Suprapubic skin (tissue), 4 donors: ENCODE data around the gene RNF40. TPM values are rescaled to one million over a fixed set of nuclear protein-coding genes. Genes with fewer than 3 reads are reported as not detected.

ENCODE experiments used
- DNase-seq, 2 donors: peaks; one replicate each; pipeline ENCODE4 v3.0.0-alpha.2; 2019; ENCODE audit warnings: low spot score in 2 of 2
- H3K27ac ChIP-seq: fragments of 200-600 bp; sonication (generic); one replicate; pipeline ENCODE4 v1.5.1; 2019
- H3K27me3 ChIP-seq: fragments of 200-600 bp; sonication (generic); one replicate; pipeline ENCODE4 v1.5.1; 2019
- H3K36me3 ChIP-seq: fragments of 200-600 bp; sonication (generic); one replicate; pipeline ENCODE4 v1.5.1; 2019
- H3K4me1 ChIP-seq: fragments of 200-600 bp; sonication (generic); one replicate; pipeline ENCODE4 v1.5.1; 2019
- H3K4me3 ChIP-seq: fragments of 200-600 bp; sonication (generic); one replicate; pipeline ENCODE4 v1.5.1; 2019; ENCODE audit warnings: mild to moderate bottlenecking
- H3K9me3 ChIP-seq: fragments of 200-600 bp; sonication (generic); one replicate; pipeline ENCODE4 v1.5.1; 2019
- EP300 ChIP-seq: sonication (generic); formaldehyde crosslinking; IDR thresholded peaks from one replicate; pipeline ENCODE4 v1.6.1; 2017; ENCODE audit warnings: antibody characterized with exemption
- POLR2A ChIP-seq, 2 donors: fragments of 450-650 bp; IDR thresholded peaks; one replicate each; pipeline ENCODE4 v1.6.1; 2017; ENCODE audit warnings: antibody characterized with exemption in 2 of 2, mild to moderate bottlenecking in 2 of 2, moderate library complexity in 2 of 2
- POLR2AphosphoS5 ChIP-seq, 3 donors: sonication (generic); formaldehyde crosslinking; IDR thresholded peaks; one replicate each; pipeline ENCODE4 v1.6.1; 2017; ENCODE audit warnings: antibody characterized with exemption in 3 of 3
- WGBS: methylation state at CpG from one replicate; pipeline ENCODE4 v1.1.5; 2018; 5-methylcytosine and 5-hydroxymethylcytosine counted together
- total RNA-seq, 4 donors: library from RNA; depleted of rRNA; stranded (reverse); fragments of >200 nt; gene quantifications; one replicate each; pipeline ENCODE4 v1.1.0, GENCODE V29; 2016
- TF ChIP-seq, protein P1 (sequence below), 2 donors: fragments of 200-600 bp in 1 of 2; fragments of 450-650 bp in 1 of 2; sonication (generic) in 1 of 2; IDR thresholded peaks; one replicate each; pipeline ENCODE4 v1.5.1; 2016 to 2019; ENCODE audit warnings: antibody characterized with exemption in 2 of 2, mild to moderate bottlenecking in 1 of 2, moderate library complexity in 1 of 2

Gene RNF40
- total RNA-seq, 4 donors from 2014 or later: 65.6 to 89.7 (median 76.5) TPM

DNA sequence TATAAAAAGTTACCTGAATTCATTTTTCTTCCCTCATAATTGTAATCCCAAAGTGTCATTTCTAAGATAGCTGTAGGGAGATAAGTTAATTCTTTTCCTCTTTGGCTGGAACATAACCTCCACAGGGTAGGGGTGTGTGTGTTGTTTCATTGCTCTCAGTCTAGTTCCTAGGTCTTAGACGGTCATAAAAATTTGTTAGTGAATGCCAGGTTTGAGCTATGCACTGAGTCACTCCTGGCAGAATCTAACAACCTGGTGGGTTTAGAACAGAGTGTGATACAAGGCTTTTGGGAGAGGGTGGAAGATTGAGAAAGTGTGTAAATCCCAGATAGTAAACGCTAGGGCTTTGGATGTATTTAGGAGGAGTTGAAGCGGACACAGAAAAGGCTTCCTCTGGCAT lies 14.8 kb upstream of the RNF40 start:
- TF ChIP-seq EP300: no peak
- TF ChIP-seq POLR2A (IDR thresholded peaks at IDR 0.05): no peak
- no peak for TF ChIP-seq POLR2AphosphoS5 (IDR thresholded peaks at IDR 0.05)
- TF ChIP-seq, protein P1, sequence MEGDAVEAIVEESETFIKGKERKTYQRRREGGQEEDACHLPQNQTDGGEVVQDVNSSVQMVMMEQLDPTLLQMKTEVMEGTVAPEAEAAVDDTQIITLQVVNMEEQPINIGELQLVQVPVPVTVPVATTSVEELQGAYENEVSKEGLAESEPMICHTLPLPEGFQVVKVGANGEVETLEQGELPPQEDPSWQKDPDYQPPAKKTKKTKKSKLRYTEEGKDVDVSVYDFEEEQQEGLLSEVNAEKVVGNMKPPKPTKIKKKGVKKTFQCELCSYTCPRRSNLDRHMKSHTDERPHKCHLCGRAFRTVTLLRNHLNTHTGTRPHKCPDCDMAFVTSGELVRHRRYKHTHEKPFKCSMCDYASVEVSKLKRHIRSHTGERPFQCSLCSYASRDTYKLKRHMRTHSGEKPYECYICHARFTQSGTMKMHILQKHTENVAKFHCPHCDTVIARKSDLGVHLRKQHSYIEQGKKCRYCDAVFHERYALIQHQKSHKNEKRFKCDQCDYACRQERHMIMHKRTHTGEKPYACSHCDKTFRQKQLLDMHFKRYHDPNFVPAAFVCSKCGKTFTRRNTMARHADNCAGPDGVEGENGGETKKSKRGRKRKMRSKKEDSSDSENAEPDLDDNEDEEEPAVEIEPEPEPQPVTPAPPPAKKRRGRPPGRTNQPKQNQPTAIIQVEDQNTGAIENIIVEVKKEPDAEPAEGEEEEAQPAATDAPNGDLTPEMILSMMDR (IDR thresholded peaks at IDR 0.05): no peak
- DNase-seq: no peak
- peak overlapping the region; percentile 98 for H3K4me3 ChIP-seq
- 42% methylated on average over 3 of the region's 3 CpGs for WGBS
- H3K9me3 ChIP-seq: no peaks in the 10 kb centered on the region
- peaks cover 32% of the 10 kb centered on the region for H3K36me3 ChIP-seq
- peak overlapping the region; percentile 90 for H3K27ac ChIP-seq
- peaks cover 23% of the 10 kb centered on the region for H3K4me1 ChIP-seq
- H3K27me3 ChIP-seq: no peaks in the 10 kb centered on the region

DNA sequence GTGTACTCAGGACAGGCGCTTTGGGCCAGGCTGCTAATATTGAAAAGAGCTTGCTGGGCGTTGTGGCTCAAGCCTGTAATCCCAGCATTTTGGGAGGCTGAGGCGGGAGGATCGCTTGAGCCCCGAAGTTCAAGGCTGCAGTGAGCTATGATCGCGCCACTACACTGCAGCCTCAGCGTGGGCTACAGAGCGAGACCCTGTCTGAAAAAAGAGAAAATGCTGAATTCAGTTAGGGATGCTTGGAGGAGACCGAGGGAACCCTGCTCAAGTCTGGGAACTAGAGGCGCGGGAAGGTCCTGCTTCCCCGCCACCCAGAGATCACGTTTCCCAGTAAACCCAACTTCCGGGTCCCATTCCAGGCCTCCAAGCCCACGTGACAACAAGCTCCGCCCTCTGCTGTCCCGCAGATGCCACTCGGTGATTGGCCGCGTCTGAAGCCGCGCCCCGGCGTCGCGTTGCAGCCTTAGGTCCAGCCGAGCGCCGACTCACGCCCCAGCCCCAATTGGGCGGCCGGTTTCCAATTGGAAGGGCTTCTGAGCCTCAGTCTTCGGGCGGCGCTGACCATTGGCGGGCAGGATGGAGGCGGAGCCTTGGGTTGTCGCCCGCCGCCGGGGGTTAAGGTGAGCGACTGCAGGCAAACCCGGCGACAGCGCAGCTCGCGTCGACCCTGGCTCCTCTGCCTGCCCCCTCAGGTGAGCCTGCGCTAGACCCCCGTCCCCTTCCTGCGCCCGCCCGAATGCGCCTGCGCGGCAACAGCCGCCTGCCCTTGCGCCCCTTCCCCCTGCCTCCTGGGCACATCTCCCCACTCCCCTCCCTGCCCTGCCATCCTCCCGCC lies 14.1 kb upstream of the RNF40 start, which contains the start of gene PHKG2:
Gene PHKG2 (plus strand): TSS at position 627 of the 835 bp plus-strand sequence. CDS start 396 bp downstream, outside the sequence.
- no peaks in the 10 kb centered on the region for H3K9me3 ChIP-seq
- H3K4me3 ChIP-seq: peak within 1 kb of the TSS; percentile 98
- WGBS: 10% methylated on average over 16 of the region's 60 CpGs
- TF ChIP-seq EP300 (no peak), POLR2A (IDR thresholded peaks at IDR 0.05) (peak in 1 of 2 donors; percentile 51), POLR2AphosphoS5 (IDR thresholded peaks at IDR 0.05) (peak in 2 of 3 donors; percentile 2 to 93)
- TF ChIP-seq, protein P1 (IDR thresholded peaks at IDR 0.05): no peak
- peaks cover 19% of the 10 kb centered on the region for H3K4me1 ChIP-seq
- peak; percentile 100 for DNase-seq
- H3K36me3 ChIP-seq: peaks cover 39% of the 10 kb centered on the region
- H3K27ac ChIP-seq: peak within 1 kb of the TSS; percentile 90
- no peaks in the 10 kb centered on the region for H3K27me3 ChIP-seq

DNA sequence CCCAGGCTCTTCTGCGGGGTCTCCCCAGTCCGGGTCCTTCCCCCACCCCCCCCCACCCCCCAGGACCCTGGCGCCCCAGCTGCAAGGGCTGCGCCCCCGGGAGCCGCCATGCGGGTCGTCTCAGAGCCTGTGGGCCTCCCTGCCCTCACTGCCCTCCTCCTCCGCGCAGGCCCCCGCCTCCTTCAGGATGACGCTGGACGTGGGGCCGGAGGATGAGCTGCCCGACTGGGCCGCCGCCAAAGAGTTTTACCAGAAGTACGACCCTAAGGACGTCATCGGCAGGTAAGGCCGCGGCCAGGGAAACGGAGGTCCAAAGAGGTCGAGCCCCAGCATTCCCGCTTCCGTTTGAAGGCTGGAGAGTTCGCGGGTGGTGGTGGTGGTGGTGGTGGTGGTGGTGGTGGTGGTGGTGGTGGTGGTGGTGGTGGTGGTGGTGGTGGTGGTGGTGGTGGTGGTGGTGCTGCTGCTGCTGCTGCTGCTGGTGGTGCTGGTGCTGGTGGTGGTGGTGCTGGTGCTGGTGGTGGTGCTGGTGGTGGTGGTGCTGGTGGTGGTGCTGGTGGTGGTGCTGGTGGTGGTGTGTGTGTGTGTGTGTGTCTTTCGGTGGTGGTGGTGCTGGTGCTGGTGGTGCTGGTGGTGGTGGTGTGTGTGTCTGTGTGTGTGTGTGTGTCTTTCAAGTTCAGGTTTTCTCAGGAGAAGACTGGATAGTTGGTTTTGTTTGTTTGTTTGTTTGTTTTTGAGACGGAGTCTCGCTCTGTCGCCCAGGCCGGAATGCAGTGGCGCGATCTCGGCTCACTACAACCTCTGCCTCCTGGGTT lies 13.3 kb upstream of the RNF40 start:
- peaks cover 43% of the 10 kb centered on the region for H3K36me3 ChIP-seq
- H3K9me3 ChIP-seq: no peaks in the 10 kb centered on the region
- peak overlapping the region; percentile 98 for H3K4me3 ChIP-seq
- H3K27ac ChIP-seq: peak overlapping the region; percentile 84
- no peak for TF ChIP-seq EP300
- TF ChIP-seq, protein P1 (IDR thresholded peaks at IDR 0.05): no peak
- TF ChIP-seq POLR2AphosphoS5 (IDR thresholded peaks at IDR 0.05): no peak
- TF ChIP-seq POLR2A (IDR thresholded peaks at IDR 0.05): no peak
- 57% methylated on average over 11 of the region's 36 CpGs for WGBS
- no peaks in the 10 kb centered on the region for H3K27me3 ChIP-seq
- DNase-seq: peak in 1 of 2 donors; percentile 79
- peaks cover 19% of the 10 kb centered on the region for H3K4me1 ChIP-seq

DNA sequence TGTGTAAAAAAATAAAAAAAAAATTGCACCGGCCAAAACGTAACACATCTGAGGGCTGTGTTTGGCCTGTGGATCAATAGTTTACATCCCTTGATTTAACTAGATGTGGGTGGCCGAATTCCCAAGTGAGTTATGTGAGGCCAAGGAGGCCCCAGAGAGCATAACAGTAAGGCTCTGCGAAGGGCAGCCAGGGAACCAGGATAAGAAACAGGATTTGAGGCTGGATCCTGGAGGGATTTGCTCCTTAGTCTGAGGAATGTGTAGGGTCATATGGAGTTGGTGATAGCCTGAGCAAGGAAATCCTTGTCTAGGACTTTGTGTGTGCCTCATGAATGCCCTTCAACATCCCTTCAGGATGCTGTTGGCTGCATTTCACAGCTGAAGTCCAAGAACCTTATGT lies 11.9 kb upstream of the RNF40 start:
- no peak overlapping the region for H3K4me3 ChIP-seq
- peaks cover 19% of the 10 kb centered on the region for H3K4me1 ChIP-seq
- H3K27me3 ChIP-seq: no peaks in the 10 kb centered on the region
- WGBS: 90% methylated on average over 4 of the region's 4 CpGs
- H3K36me3 ChIP-seq: peaks cover 47% of the 10 kb centered on the region
- H3K27ac ChIP-seq: no peak overlapping the region
- no peak for DNase-seq
- TF ChIP-seq POLR2AphosphoS5 (IDR thresholded peaks at IDR 0.05): no peak
- no peak for TF ChIP-seq POLR2A (IDR thresholded peaks at IDR 0.05)
- TF ChIP-seq, protein P1 (IDR thresholded peaks at IDR 0.05): no peak
- no peak for TF ChIP-seq EP300
- no peaks in the 10 kb centered on the region for H3K9me3 ChIP-seq
